Measurements from ENCODE around the gene PCSK2. TPM values are rescaled to one million over a fixed set of nuclear protein-coding genes. Genes with fewer than 3 reads are reported as not detected.
A peak's percentile ranks its signal among the peaks of the same experiment; 100 is the strongest.
"Not testable (repeated sequence)": the region's sequence is repeated elsewhere in the genome, so short reads cannot be mapped to it uniquely, and the experiment has no call there.

Gene PCSK2
- total and polyA plus RNA-seq, 4 donors: 0.13 to 2.2 TPM; not detected in 2

- DNase-seq: no peak
- intact Hi-C loops (cut with DNase I): no loop called here
- Histone ChIP-seq H3K4me1 (ENCODE audit: control insufficient read depth in 1 of 2, insufficient read depth in 2 of 2, low read length in 2 of 2) (no peaks in the 10 kb centered on the region), H3K36me3 (ENCODE audit: control insufficient read depth in 1 of 2, insufficient read depth in 2 of 2, low read length in 1 of 2) (no peaks in the 10 kb centered on the region), H3K27ac (ENCODE audit: low read depth in 1 of 2, low read length in 2 of 2) (no peak overlapping the region), H3K9me3 (ENCODE audit: control insufficient read depth, low read length) (no peaks in the 10 kb centered on the region), H3K4me3 (ENCODE audit: low read length in 2 of 2) (no peak overlapping the region), H3K27me3 (ENCODE audit: control insufficient read depth in 1 of 2, insufficient read depth in 2 of 2, low read length in 1 of 2) (no peaks in the 10 kb centered on the region)
- no peak for ATAC-seq (ENCODE audit: low FRiP score)
- 52 to 53% methylated on average over 3 of the region's 3 CpGs for WGBS, 2 donors
Observed at GRCh38 chr20:17210387-17210786, 16.5 kb upstream of the PCSK2 start.

- DNase-seq (no peak), ATAC-seq (ENCODE audit: low FRiP score) (no peak)
- H3K27ac ChIP-seq (ENCODE audit: low read depth in 1 of 2, low read length in 2 of 2): no peak overlapping the region
- H3K27me3 ChIP-seq (ENCODE audit: control insufficient read depth in 1 of 2, insufficient read depth in 2 of 2, low read length in 1 of 2): no peaks in the 10 kb centered on the region
- intact Hi-C loops (cut with DNase I): no loop called here
- H3K4me3 ChIP-seq (ENCODE audit: low read length in 2 of 2): no peak overlapping the region
- H3K36me3 ChIP-seq (ENCODE audit: control insufficient read depth in 1 of 2, insufficient read depth in 2 of 2, low read length in 1 of 2): no peaks in the 10 kb centered on the region
- no peaks in the 10 kb centered on the region for H3K9me3 ChIP-seq (ENCODE audit: control insufficient read depth, low read length)
- 78 to 83% methylated on average over 2 of the region's 2 CpGs for WGBS, 2 donors
- H3K4me1 ChIP-seq (ENCODE audit: control insufficient read depth in 1 of 2, insufficient read depth in 2 of 2, low read length in 2 of 2): no peaks in the 10 kb centered on the region
Observed at GRCh38 chr20:17210983-17211382, 15.9 kb upstream of the PCSK2 start.

- Histone ChIP-seq H3K4me3 (ENCODE audit: low read length in 2 of 2) (no peak overlapping the region), H3K4me1 (ENCODE audit: control insufficient read depth in 1 of 2, insufficient read depth in 2 of 2, low read length in 2 of 2) (no peaks in the 10 kb centered on the region), H3K27me3 (ENCODE audit: control insufficient read depth in 1 of 2, insufficient read depth in 2 of 2, low read length in 1 of 2) (no peaks in the 10 kb centered on the region), H3K27ac (ENCODE audit: low read depth in 1 of 2, low read length in 2 of 2) (no peak overlapping the region), H3K9me3 (ENCODE audit: control insufficient read depth, low read length) (no peaks in the 10 kb centered on the region), H3K36me3 (ENCODE audit: control insufficient read depth in 1 of 2, insufficient read depth in 2 of 2, low read length in 1 of 2) (no peaks in the 10 kb centered on the region)
- DNase-seq (no peak), ATAC-seq (ENCODE audit: low FRiP score) (no peak)
- intact Hi-C loops (cut with DNase I): no loop called here
Observed at GRCh38 chr20:17215167-17215566, 11.7 kb upstream of the PCSK2 start.

GRCh38 chr20:17219856-17220255 lies 7.0 kb upstream of the PCSK2 start:
- H3K4me3 ChIP-seq (ENCODE audit: low read length in 2 of 2); intact Hi-C loops (cut with DNase I); H3K4me1 ChIP-seq (ENCODE audit: control insufficient read depth in 1 of 2, insufficient read depth in 2 of 2, low read length in 2 of 2); H3K9me3 ChIP-seq (ENCODE audit: control insufficient read depth, low read length); ATAC-seq (ENCODE audit: low FRiP score); DNase-seq; H3K27ac ChIP-seq (ENCODE audit: low read depth in 1 of 2, low read length in 2 of 2); H3K27me3 ChIP-seq (ENCODE audit: control insufficient read depth in 1 of 2, insufficient read depth in 2 of 2, low read length in 1 of 2); H3K36me3 ChIP-seq (ENCODE audit: control insufficient read depth in 1 of 2, insufficient read depth in 2 of 2, low read length in 1 of 2): not testable (repeated sequence)
- WGBS, 2 donors: 85 to 100% methylated on average over 1 of the region's 1 CpG

GRCh38 chr20:17223553-17223952 lies 3.3 kb upstream of the PCSK2 start:
- H3K4me1 ChIP-seq (ENCODE audit: control insufficient read depth in 1 of 2, insufficient read depth in 2 of 2, low read length in 2 of 2): no peaks in the 10 kb centered on the region
- ATAC-seq (ENCODE audit: low FRiP score) (no peak), DNase-seq (no peak)
- intact Hi-C loops (cut with DNase I): no loop called here
- no peak overlapping the region for H3K4me3 ChIP-seq (ENCODE audit: low read length in 2 of 2)
- H3K9me3 ChIP-seq (ENCODE audit: control insufficient read depth, low read length): no peaks in the 10 kb centered on the region
- H3K36me3 ChIP-seq (ENCODE audit: control insufficient read depth in 1 of 2, insufficient read depth in 2 of 2, low read length in 1 of 2): no peaks in the 10 kb centered on the region
- H3K27ac ChIP-seq (ENCODE audit: low read depth in 1 of 2, low read length in 2 of 2): no peak overlapping the region
- H3K27me3 ChIP-seq (ENCODE audit: control insufficient read depth in 1 of 2, insufficient read depth in 2 of 2, low read length in 1 of 2): no peaks in the 10 kb centered on the region
- 19 to 24% methylated on average over 3 of the region's 3 CpGs for WGBS, 2 donors

DNA sequence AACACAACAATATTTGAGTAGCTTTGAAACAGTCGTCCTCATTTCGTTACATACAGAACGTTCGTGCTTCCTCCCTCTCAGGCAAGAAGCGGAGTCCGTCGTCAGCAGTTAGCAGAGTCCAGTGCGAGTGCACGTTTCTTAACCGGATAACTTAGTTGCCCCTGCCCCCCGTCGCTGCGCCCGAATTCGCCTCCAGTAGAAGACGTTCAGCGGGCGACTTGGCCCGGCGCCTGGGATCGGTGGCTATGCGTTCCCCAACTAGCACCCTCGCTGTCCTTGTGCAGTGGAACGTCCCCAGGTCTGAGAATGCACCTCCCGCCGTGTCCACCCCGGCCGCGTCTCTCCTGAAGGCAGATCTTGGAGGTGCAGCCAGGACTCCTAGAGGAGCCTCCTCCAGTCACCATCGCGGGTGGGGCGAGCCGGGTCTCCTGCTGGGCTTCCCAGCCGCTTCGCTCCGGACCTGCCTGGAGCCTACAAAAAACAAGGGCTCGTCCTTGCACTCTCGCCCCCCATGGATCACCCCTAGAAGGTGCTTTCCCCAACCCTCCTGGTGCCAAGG lies 910 bp upstream of the PCSK2 start:
- Histone ChIP-seq H3K4me3 (ENCODE audit: low read length in 2 of 2) (peak overlapping the region in 1 of 2 donors; percentile 26), H3K9me3 (ENCODE audit: control insufficient read depth, low read length) (no peaks in the 10 kb centered on the region), H3K4me1 (ENCODE audit: control insufficient read depth in 1 of 2, insufficient read depth in 2 of 2, low read length in 2 of 2) (no peaks in the 10 kb centered on the region), H3K36me3 (ENCODE audit: control insufficient read depth in 1 of 2, insufficient read depth in 2 of 2, low read length in 1 of 2) (no peaks in the 10 kb centered on the region), H3K27me3 (ENCODE audit: control insufficient read depth in 1 of 2, insufficient read depth in 2 of 2, low read length in 1 of 2) (no peaks in the 10 kb centered on the region), H3K27ac (ENCODE audit: low read depth in 1 of 2, low read length in 2 of 2) (no peak overlapping the region)
- no peak for ATAC-seq (ENCODE audit: low FRiP score)
- WGBS, 2 donors: 1 to 2% methylated on average over 38 of the region's 38 CpGs
- intact Hi-C loops (cut with DNase I): no loop called here
- peak in 1 of 2 donors; percentile 72 for DNase-seq

- H3K27me3 ChIP-seq (ENCODE audit: control insufficient read depth in 1 of 2, insufficient read depth in 2 of 2, low read length in 1 of 2): no peaks in the 10 kb centered on the region
- no peaks in the 10 kb centered on the region for H3K4me1 ChIP-seq (ENCODE audit: control insufficient read depth in 1 of 2, insufficient read depth in 2 of 2, low read length in 2 of 2)
- ATAC-seq (ENCODE audit: low FRiP score): no peak
- H3K9me3 ChIP-seq (ENCODE audit: control insufficient read depth, low read length): no peaks in the 10 kb centered on the region
- H3K4me3 ChIP-seq (ENCODE audit: low read length in 2 of 2): no peak overlapping the region
- H3K36me3 ChIP-seq (ENCODE audit: control insufficient read depth in 1 of 2, insufficient read depth in 2 of 2, low read length in 1 of 2): no peaks in the 10 kb centered on the region
- H3K27ac ChIP-seq (ENCODE audit: low read depth in 1 of 2, low read length in 2 of 2): no peak overlapping the region
- intact Hi-C loops (cut with DNase I): no loop called here
- no peak for DNase-seq
- 2 to 3% methylated on average over 17 of the region's 17 CpGs for WGBS, 2 donors
Observed at GRCh38 chr20:17227219-17227575, 357 bp downstream of the PCSK2 start.

DNA sequence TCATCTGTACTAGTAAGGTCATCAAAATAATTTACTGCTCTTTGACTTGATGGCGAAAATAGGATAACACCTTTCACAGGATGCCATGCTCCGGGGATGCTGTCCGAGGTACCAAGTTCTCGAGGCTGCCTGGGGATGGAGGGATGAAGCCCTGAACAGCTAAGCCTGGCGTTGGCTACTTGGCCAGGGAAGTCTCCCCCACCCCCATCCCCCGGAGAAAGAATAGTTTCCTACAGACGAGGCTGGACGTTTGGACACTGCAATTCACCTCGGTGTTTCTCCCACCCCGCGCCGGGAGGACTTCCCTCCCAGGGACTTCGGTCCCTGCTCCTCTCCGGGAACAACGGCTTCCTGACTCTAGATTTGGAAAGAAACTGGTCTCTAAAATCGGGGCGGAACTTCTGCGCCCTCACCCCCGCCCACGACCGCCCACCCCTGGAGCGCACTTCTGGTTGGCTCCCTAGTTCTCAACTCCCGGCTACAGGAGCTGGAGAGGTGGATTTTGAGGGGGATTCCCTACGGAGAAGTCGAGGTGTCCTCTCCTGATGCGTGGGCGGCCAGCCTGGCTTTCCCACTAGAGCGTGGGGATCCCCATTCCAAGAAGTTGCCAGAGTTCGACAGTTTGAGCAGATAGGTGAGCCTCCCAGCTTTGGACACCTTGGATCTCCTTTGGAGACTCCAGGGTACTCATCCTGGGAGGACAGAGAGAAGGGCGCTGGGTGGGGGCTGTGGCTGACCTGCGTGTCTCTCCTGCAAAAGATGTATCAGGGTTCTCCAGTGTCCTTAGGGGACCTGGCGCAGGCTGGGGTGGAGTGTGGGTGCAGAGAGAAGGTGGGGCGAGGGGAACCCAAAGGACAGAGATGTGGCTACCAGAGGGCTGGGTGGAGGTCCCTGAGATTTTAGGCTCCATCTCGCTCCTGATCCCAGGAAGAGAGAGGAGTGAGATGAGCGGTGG lies 1.1 kb downstream of the PCSK2 start:
- WGBS, 2 donors: 4% methylated on average over 33 to 35 of the region's 35 CpGs
- Histone ChIP-seq H3K9me3 (ENCODE audit: control insufficient read depth, low read length) (no peaks in the 10 kb centered on the region), H3K36me3 (ENCODE audit: control insufficient read depth in 1 of 2, insufficient read depth in 2 of 2, low read length in 1 of 2) (no peaks in the 10 kb centered on the region), H3K4me1 (ENCODE audit: control insufficient read depth in 1 of 2, insufficient read depth in 2 of 2, low read length in 2 of 2) (no peaks in the 10 kb centered on the region), H3K4me3 (ENCODE audit: low read length in 2 of 2) (no peak overlapping the region), H3K27ac (ENCODE audit: low read depth in 1 of 2, low read length in 2 of 2) (no peak overlapping the region), H3K27me3 (ENCODE audit: control insufficient read depth in 1 of 2, insufficient read depth in 2 of 2, low read length in 1 of 2) (no peaks in the 10 kb centered on the region)
- intact Hi-C loops (cut with DNase I): no loop called here
- DNase-seq (peak; percentile 33 to 52), ATAC-seq (ENCODE audit: low FRiP score) (no peak)

DNA sequence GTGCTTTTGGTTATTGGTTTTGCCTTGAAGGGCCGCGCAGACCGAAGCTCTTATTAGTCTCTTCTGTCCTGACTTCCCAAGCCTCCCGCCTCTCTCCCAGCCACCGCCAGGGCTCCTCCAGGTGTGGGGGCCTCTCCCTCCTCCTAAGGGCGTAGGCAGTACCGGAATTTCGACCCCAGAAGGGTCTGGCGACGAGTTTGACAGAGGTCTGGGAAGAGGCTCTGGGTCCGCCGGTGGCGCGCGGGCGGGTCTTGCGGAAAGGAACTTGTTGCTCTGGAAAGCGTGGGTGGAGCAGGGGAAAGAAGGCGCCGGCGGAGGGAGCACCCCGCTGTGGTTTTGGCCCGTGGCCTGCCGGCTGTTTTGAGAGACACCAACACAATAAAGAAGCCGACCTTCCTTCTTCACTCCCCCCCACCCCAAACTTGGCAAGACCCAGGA lies 1.8 kb downstream of the PCSK2 start:
- Histone ChIP-seq H3K27ac (ENCODE audit: low read depth in 1 of 2, low read length in 2 of 2) (no peak overlapping the region), H3K27me3 (ENCODE audit: control insufficient read depth in 1 of 2, insufficient read depth in 2 of 2, low read length in 1 of 2) (no peaks in the 10 kb centered on the region), H3K36me3 (ENCODE audit: control insufficient read depth in 1 of 2, insufficient read depth in 2 of 2, low read length in 1 of 2) (no peaks in the 10 kb centered on the region), H3K4me1 (ENCODE audit: control insufficient read depth in 1 of 2, insufficient read depth in 2 of 2, low read length in 2 of 2) (no peaks in the 10 kb centered on the region), H3K4me3 (ENCODE audit: low read length in 2 of 2) (no peak overlapping the region), H3K9me3 (ENCODE audit: control insufficient read depth, low read length) (no peaks in the 10 kb centered on the region)
- intact Hi-C loops (cut with DNase I): no loop called here
- 2% methylated on average over 25 of the region's 25 CpGs for WGBS, 2 donors
- peak; percentile 42 to 68 for DNase-seq
- ATAC-seq (ENCODE audit: low FRiP score): no peak
